Type B pancreatic cell (in vitro differentiated cells): ENCODE results near the gene RAD52. TPM values are rescaled to one million over a fixed set of nuclear protein-coding genes. Genes with fewer than 3 reads are reported as not detected.

Experiments
- DNase-seq: peaks from one replicate; pipeline ENCODE4 v3.0.0; 2021; ENCODE audit warnings: mixed read lengths; ENCODE audit not compliant: unreplicated experiment; ENCODE audit errors: extremely low spot score
- H3K27ac Mint-ChIP-seq: 2 replicates; pipeline ENCODE4 v1.8.0; 2021; ENCODE audit warnings: mild to moderate bottlenecking, mixed read lengths
- H3K27me3 Mint-ChIP-seq: 2 replicates; pipeline ENCODE4 v1.8.0; 2021; ENCODE audit warnings: mixed read lengths
- H3K36me3 Mint-ChIP-seq: 2 replicates; pipeline ENCODE4 v1.8.0; 2021; ENCODE audit warnings: mixed read lengths
- H3K4me1 Mint-ChIP-seq: one replicate; pipeline ENCODE4 v1.8.0; 2021; ENCODE audit warnings: mixed read lengths; ENCODE audit not compliant: unreplicated experiment
- H3K4me3 Mint-ChIP-seq: 2 replicates; pipeline ENCODE4 v1.8.0; 2021; ENCODE audit warnings: mild to moderate bottlenecking, mixed read lengths
- H3K9me3 Mint-ChIP-seq: 2 replicates; pipeline ENCODE4 v1.8.0; 2021; ENCODE audit warnings: mixed read lengths
- CTCF ChIP-seq: fragments of 200-600 bp; sonication (generic); conservative IDR thresholded peaks from 2 replicates; pipeline ENCODE4 v1.5.0; 2021; ENCODE audit warnings: antibody characterized with exemption, mild to moderate bottlenecking
- total RNA-seq: library from RNA; stranded (reverse); gene quantifications from 2 replicates; pipeline ENCODE4 v1.2.1, GENCODE V29; 2021; ENCODE audit warnings: low replicate concordance

Gene RAD52
- total RNA-seq, 1 donor from 2014 or later: 32.8 TPM

GRCh38 chr12:981961-982360, 32.5 kb upstream of the RAD52 start:
- H3K4me1 Mint-ChIP-seq: no peaks in the 10 kb centered on the region
- H3K36me3 Mint-ChIP-seq: peaks cover 5% of the 10 kb centered on the region
- TF ChIP-seq CTCF: no peak
- no peak overlapping the region for H3K27ac Mint-ChIP-seq
- DNase-seq: no peak
- H3K27me3 Mint-ChIP-seq: no peaks in the 10 kb centered on the region
- H3K4me3 Mint-ChIP-seq: no peak overlapping the region
- H3K9me3 Mint-ChIP-seq: no peaks in the 10 kb centered on the region

DNA sequence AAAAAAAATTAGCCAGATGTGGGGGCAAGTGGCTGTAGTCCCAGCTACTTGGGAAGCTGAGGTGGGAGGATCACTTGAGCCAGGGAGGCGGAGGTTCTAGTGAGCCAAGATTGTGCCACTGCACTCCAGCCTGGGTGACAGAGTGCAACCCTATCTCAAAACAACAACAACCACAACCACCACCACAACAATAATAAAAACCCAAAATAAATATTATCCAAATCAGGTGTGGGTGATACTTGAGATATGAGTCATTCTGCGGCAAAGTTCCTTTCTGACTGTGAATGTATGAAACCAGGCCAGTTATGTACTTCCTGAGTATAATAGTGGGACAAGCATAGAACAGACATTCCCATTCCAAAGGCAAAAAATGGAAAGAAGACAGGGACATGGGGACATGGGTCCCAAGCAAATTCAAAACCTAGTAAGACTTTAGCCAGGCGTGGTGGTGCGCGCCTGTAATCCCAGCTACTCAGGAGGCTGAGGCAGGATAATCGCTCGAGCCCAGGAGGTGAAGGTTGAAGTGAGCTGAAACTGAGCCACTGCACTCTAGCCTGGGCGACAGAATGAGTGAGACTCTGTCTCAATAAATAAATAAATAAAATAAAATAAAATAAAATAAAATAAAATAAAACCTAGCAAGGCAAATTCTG, 31.8 kb upstream of the RAD52 start:
- H3K4me1 Mint-ChIP-seq: no peaks in the 10 kb centered on the region
- no peak for TF ChIP-seq CTCF
- no peak overlapping the region for H3K27ac Mint-ChIP-seq
- H3K9me3 Mint-ChIP-seq: no peaks in the 10 kb centered on the region
- no peak for DNase-seq
- H3K4me3 Mint-ChIP-seq: no peak overlapping the region
- H3K27me3 Mint-ChIP-seq: no peaks in the 10 kb centered on the region
- H3K36me3 Mint-ChIP-seq: peaks cover 5% of the 10 kb centered on the region

GRCh38 chr12:979349-979748, 29.9 kb upstream of the RAD52 start:
- no peak overlapping the region for H3K4me3 Mint-ChIP-seq
- H3K27me3 Mint-ChIP-seq: no peaks in the 10 kb centered on the region
- peaks cover 9% of the 10 kb centered on the region for H3K36me3 Mint-ChIP-seq
- H3K9me3 Mint-ChIP-seq: no peaks in the 10 kb centered on the region
- no peaks in the 10 kb centered on the region for H3K4me1 Mint-ChIP-seq
- no peak for TF ChIP-seq CTCF
- DNase-seq: no peak
- H3K27ac Mint-ChIP-seq: no peak overlapping the region

DNA sequence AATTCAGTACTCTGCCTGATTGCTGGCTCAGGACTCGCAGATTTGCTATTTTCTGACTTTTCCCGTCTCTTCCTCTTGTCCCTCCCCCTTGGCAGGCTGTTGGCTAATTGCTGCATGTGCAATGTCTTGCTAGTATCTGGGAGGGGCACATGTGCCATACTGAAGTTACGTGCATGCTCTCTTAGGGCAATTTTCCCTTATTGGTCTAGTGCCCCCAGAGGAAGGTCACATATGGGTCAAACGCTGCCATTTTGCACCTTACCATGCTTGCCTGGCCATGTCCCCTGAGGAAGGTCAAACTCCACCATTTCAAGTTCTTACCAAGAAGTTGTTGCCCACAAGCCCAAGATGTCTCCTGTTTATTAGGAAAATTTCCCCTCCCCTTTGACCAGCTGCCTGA, 27.7 kb upstream of the RAD52 start:
- Mint-ChIP-seq H3K4me3 (no peak overlapping the region), H3K27me3 (no peaks in the 10 kb centered on the region), H3K4me1 (no peaks in the 10 kb centered on the region), H3K27ac (peak overlapping the region; percentile 60), H3K36me3 (peaks cover 15% of the 10 kb centered on the region), H3K9me3 (no peaks in the 10 kb centered on the region)
- no peak for DNase-seq
- TF ChIP-seq CTCF: no peak

DNA sequence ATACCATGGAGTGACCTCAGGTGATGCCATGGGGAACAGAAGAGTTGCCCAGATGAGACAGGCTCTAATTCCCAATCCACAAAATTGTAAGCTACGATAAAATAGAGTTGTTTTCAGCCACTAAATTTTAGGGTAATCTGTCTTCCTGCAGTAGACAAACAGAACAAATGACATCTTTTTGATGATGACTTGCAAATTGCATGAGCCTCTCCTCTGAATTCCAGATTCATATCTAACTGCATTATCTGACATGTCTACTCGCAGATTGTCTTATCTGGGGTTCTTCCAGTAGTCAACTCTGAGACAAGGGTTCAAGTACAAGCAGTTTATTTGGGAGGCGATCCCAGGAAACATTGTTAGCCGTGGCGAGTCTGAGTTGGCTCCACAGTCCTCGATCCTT, 27.1 kb upstream of the RAD52 start:
- Mint-ChIP-seq H3K9me3 (no peaks in the 10 kb centered on the region), H3K27me3 (no peaks in the 10 kb centered on the region), H3K27ac (no peak overlapping the region), H3K4me1 (no peaks in the 10 kb centered on the region), H3K36me3 (peaks cover 18% of the 10 kb centered on the region), H3K4me3 (no peak overlapping the region)
- DNase-seq: no peak
- no peak for TF ChIP-seq CTCF
